Pulmonary artery endothelial cell (primary cell): Measurements from ENCODE around the gene JADE2. TPM values are rescaled to one million over a fixed set of nuclear protein-coding genes. Genes with fewer than 3 reads are reported as not detected.
"Not testable (repeated sequence)": the region's sequence is repeated elsewhere in the genome, so short reads cannot be mapped to it uniquely, and the experiment has no call there.

ENCODE experiments used
- DNase-seq: peaks from one replicate; pipeline ENCODE4 v3.0.0-alpha.2; 2011; ENCODE audit warnings: low read depth, low spot score
- total RNA-seq: library from RNA; depleted of rRNA; stranded (reverse); fragments of >200 nt; gene quantifications from 2 replicates; pipeline ENCODE4 v1.2.3, GENCODE V29; 2014

The JADE2 gene
- total RNA-seq, 1 donor from 2014 or later, result 23.7 TPM

DNA sequence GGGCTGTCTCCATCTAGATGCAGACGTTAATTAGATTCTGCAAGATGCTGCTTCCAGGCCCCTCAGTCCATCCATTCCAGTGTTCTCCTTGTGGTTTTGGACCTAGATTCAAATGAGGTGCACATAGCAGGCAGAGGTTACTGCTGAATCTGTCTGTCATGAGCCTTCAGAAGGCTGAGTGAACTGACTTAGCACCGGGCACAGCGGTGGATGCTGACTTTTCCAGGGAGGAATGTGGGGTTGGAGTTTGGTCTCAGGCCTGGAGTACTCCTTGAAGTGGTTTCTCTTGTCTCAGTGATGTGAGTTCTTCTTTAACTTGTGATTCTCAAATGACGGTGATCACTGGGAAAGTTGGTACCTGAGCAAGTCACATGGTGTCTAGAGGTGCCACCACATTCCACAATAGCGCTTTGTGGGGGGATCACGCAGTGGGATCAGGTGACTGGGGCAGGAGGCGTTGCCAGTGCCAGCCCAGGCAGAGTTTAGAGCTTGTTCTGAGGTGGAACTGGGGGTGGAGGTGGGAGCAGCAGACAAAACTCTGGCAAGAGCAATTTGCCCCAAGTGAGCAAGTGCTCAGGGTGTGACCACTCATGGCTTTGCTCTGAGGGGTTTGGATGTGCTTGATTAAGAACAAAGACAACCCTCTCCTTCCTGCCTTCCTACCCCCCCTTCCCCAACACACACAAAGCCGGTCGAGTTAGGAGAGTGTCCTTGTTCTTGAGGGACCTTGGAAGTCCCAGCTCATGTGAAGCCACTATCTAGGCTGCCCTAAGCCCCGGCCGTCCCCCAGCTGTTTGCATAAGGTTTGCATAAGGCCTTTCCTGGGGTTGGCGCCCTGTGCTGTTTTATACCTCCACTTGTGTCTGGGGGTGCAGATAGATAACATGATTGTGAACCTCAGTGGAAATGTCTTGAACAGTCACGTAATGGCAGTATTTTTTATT is 25.1 kb downstream of the JADE2 start:
- no peak for DNase-seq

DNA sequence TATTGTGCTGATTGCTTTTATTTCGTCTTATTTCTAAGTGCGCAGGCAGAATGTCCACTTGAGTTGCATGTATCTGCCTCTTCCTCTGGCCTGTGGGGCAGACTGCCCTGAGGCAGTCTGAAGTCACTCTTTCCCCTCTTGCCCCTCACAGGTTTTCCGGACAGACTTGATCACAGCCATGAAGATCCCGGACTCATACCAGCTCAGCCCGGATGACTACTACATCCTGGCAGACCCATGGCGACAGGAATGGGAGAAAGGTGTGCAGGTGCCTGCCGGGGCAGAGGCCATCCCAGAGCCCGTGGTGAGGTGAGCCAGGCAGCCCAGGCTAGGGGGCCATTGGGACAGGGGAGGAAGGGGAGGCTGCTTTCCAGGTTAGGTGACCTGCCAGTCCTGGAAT is 26.4 kb downstream of the JADE2 start:
- no peak for DNase-seq

DNA sequence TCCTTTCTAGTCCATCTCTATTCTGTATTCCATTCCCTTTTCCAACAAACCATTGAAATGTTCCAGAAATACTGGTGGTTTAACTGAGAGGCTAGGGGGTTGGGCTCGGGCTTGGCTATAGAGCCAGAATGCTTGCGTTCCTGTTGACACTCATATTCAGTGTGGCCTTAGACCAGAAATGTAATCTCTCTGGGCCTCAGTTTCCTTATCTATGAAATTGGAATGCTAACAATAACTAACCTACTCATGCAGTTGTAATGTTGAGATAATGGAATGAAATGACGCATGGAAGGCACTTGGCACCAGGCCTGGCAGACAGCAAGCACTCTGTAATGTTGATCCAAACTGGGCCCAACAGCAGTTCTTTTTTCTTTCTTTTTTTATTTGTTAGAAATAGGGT is 26.8 kb downstream of the JADE2 start:
- peak; percentile 85 for DNase-seq

DNA sequence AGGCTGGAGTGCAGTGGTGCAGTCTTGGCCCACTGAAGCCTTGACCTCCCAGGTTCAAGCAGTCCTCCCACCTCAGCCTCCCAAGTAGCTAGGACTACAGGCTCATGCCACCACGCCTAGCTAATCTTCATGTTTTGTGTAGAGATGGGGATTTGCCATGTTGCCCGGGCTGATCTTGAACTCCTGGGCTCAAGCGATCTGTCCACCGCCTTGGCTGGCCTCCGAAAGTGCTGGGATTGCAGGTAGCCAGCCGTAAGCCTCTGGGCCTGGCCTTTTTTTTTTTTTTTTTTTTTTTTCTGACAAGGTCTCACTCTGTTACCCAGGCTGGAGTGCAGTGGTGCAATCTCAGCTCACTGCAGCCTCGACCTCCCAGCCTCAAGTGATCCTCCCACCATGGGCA is 27.2 kb downstream of the JADE2 start:
- DNase-seq, result not testable (repeated sequence)

DNA sequence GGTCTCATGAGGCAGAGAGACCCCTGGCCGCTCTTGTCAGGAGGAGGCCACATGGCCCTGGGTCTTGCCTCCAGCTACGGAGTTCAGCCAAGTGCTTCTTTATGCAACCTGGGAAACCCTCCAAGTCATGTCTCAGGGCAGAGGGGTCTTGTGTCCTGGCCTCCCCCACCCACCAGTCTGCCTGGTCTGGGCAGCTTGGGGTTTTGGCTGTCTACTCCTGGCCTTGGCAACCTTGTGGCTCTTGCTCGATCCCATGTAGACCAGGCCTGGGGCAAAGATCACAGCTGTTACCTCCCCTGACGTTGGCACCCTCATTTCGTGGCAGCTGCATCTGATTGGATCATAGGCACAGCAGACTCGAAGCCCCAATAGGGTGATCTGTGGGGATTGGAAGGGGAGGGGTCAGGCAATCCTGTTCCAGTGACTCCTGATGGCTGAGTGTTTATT is 28.4 kb downstream of the JADE2 start:
- DNase-seq, result no peak

DNA sequence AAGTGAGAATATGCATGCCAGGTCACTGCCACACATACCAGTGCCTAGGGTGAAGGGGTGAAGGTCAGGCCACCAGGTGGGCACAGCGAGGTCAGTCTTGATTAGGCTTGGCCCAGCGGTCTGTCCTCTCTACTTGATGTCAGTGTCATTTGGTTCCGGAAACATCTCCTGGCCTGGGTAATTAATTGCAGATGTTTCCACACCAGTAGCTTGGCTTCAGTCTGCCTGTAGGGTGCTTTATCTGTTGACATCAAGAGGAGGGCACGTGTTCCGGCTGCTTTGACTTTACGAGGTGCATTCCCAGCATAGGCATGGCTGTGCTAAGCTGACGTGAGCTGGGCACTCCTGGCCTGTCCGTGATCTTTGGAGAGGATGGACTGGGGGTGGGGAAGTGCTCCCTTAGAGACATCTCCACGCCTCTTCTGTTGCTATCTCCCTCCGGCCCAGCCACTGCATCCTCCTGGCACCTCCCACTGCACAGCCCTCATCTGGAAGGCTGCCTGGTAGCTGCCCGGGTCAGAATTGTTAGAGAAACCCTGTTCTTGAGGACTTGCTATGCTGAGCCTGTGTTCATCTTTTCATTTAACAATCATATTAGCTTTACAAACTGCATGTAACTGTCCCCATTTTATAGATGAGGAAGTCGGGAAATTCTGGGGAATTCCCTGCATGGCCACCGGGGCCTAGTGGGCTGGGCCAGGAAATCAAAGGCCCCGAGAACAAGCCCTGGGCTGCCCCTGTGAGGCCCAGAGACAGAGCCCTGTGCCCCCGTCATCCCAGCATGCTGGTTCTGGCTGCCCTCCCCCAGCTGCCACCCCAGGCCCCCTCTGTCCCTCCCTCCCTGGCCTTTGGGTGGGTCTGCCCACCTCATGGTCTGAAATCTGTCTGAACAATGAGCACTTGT is 29.1 kb downstream of the JADE2 start:
- DNase-seq, result no peak

DNA sequence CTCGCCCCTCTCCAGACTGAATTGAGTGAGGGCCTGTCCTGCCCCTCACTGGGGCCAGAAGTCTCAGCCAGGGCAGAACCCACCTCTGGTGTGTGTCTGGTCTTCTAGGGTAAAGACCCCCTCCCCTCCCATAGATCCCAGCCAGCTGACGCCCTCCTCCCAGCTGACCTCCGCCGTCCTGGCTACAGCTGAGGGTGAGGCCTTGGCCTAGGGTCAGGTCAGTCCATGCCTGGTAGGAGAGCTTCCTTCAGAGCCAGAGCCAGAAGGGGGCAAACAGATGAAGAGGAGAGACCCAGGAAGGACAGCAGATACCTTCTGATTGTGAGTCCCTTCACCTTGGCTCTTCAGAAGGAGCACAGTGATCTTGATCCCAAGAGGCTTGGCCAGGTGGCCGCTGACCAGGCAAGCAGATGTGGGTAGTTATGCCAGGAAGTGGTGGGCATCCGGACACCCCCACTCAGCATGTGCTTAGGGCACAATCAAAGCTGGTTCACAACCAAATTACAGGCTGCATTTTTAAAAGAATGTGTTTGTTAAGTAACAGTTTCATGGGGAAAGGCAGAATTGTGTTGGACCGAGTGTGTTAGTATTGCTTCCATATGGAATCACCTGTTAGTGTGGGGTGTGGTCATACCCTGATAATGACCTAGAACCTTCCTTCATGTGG is 29.9 kb downstream of the JADE2 start:
- no peak for DNase-seq

DNA sequence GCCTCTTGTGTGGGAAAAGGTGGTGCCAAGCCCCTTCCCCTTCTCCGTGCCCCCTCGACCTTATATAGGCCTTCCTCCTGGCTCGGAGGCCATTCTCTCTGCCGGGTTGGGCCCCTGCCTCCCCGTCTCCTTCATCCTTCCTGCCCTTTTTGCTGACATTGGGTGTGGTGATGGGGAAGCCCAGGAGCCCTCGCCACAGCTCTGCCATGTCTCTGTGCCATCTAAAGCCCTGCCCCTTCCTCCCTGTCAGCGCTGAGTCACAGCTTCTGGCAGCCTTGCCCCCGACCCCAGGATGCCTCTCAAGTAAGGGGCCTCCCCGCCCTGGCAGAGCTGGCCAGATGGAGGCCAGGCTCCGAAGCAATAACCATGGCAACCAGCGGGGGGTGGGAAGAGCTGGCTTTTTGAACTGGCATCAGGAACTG is 30.4 kb downstream of the JADE2 start:
- DNase-seq, result peak; percentile 71

DNA sequence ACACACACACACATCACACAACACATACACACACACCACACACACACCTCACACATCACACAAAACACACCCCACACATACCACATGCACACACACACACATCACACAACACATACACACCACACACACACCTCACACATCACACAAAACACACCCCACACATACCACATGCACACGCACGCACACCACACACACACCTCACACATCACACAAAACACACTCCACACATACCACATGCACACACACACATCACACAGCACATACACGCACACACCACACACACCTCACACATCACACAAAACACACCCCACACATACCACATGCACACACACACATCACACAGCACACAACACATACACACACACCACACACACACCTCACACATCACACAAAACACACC is 31.1 kb downstream of the JADE2 start:
- DNase-seq, result not testable (repeated sequence)

DNA sequence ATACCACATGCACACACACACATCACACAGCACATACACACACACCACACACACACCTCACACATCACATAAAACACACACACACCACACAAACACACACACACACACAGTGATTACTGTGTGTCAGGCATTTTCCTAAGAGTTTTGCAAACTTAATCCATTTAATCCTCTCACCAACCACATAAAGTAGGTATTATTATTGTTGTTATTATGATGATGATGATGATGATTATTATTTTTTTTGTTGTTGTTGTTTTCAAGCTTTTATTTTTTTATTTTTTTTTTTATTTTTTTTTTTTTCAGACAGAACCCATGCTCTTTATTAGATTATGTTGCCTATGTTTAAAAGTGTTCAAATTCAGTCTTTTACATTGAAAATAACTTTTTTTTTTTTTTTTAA is 31.5 kb downstream of the JADE2 start:
- DNase-seq, result no peak

DNA sequence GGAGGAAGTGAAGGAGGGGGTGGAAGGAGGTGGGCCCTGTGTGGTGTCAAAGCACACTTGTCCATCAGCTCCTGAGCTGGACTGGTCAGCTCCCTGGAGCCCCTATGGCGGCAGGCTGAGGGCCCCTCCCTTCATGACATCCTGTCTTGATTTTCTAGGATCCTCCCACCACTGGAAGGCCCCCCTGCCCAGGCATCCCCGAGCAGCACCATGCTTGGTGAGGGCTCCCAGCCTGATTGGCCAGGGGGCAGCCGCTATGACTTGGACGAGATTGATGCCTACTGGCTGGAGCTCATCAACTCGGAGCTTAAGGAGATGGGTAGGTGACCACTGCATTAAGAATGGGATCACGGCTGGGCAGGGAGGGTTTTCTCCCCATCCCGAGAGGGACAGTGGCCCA is 34.2 kb downstream of the JADE2 start:
- no peak for DNase-seq

DNA sequence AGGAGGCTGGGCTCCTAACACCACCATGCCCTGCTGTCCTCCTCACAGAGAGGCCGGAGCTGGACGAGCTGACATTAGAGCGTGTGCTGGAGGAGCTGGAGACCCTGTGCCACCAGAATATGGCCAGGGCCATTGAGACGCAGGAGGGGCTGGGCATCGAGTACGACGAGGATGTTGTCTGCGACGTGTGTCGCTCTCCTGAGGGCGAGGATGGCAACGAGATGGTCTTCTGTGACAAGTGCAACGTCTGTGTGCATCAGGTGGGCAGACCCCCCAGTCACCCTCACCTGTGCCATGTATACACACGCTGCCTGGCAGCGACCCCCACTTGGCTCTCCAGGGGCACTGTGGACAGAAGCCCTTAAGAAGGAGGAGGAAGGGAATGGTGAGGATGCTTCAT is 35.2 kb downstream of the JADE2 start:
- DNase-seq, result no peak

DNA sequence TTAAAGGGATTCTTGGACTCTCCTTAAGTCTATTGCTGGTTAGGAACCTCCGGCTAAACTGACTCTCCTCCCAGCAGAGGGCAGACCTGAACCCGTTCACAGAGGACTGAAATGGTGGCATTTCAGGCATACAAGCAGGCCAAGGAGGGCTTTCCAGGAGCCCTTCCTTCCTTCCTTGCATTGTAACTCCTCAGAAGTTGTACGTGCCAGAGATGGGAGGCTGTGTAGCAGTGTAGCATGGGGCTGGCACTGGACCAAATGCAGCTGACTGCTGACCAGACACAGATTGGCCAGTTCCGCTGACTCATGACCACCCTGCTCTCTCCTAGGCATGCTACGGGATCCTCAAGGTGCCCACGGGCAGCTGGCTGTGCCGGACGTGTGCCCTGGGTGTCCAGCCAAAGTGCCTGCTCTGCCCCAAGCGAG is 36.4 kb downstream of the JADE2 start:
- peak; percentile 99 for DNase-seq

DNA sequence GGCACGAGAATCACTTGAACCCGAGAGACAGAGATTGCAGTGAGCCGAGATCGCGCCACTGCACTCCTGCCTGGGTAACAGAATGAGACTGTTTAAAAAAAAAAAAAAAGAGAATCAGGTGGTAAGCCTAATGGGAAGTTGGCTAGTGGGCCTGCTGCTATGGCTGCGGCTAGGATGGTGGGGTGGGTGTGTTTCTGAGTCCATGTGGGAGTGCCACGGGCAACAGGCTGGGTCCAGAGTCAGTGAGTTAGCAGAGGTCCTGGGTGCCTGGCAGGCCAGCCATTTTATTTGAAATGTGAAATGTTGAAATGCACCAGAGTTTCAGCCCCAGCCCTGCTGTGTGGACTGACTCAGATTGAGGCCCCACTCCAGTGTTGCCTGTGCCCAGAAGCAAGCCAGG is 37.8 kb downstream of the JADE2 start:
- no peak for DNase-seq

DNA sequence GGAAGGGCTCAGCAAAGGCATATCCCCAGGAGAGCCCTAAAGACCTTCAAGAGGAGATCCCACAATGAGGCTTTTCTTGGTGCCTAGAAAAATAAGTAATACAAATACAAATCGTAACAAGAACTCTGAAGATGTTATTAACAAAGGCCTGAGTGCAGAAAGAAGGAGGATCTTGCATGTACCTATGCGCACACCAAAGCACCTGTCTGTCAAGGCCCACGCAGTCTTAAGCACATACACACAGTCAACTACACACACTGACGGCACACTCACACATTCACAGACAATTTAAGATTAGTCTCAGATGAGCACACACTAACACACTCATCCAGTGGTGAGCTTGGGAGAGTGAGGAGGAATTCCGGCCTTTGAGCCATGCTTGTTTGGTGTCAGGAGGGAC is 38.5 kb downstream of the JADE2 start:
- no peak for DNase-seq

DNA sequence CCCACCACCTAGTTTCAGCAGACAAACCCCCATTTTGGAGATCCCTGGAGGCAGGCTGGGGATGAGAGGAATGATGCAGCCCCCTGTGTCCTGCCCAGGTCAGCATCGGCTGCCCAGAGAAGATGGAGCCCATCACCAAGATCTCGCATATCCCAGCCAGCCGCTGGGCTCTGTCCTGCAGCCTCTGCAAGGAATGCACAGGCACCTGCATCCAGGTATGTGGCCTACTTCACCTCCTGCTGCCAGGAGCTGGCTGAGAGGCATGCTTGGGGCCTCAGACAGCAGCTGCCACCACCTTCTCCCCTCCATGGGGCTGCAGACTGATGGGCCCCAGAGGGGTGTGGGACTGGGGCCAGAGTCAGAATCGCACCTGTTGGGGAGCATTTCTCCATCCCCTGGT is 38.9 kb downstream of the JADE2 start:
- no peak for DNase-seq

DNA sequence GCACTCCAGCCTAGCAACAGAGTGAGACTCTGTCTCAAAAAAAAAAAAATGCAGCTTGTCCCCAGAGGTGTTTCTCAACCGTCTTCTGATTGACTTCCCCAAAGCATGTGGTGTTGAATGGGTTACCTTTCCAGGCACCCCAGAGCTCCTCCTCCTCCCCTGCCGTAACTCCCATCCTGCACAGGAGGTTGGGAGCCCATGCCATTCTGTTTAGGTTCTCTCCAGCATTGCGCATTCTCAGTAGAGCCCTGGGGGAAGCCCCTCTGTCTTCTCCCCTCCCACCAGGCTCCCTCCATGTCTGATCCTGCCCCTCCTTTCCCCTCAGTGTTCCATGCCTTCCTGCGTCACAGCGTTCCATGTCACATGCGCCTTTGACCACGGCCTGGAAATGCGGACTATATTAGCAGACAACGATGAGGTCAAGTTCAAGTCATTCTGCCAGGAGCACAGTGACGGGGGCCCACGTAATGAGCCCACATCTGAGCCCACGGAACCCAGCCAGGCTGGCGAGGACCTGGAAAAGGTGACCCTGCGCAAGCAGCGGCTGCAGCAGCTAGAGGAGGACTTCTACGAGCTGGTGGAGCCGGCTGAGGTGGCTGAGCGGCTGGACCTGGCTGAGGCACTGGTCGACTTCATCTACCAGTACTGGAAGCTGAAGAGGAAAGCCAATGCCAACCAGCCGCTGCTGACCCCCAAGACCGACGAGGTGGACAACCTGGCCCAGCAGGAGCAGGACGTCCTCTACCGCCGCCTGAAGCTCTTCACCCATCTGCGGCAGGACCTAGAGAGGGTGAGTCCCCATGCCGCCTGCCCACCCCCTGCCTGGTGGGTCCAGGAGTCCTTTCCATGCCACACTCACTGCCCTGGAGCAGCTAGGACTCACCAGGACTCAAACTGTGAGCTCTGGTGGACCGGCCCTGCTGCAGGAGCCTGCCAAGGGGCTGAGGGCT is 40.6 kb downstream of the JADE2 start:
- no peak for DNase-seq

DNA sequence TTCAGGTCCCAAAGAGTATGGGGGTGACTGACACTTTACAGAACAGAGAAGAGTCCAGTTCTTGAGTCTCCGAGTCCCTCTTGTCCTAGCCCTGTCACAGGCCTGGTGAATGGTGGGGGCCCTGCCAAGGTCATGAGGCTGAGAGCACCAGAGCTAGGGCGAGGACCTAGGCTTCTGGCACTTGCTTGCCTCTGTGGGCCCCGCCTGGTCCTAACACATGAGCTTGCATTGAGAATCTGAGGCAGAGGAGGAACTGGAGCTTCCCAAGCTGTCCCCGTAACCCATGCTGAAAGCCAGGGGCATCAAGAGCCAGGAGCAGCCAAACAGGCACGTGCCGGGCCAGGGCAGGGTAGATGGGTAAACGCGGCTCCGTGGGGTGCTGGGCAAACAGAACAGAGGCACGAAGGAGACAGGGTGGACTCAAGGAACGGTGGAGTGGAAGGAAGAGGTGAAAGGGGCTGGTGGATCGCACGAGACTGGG is 41.3 kb downstream of the JADE2 start:
- DNase-seq, result no peak

DNA sequence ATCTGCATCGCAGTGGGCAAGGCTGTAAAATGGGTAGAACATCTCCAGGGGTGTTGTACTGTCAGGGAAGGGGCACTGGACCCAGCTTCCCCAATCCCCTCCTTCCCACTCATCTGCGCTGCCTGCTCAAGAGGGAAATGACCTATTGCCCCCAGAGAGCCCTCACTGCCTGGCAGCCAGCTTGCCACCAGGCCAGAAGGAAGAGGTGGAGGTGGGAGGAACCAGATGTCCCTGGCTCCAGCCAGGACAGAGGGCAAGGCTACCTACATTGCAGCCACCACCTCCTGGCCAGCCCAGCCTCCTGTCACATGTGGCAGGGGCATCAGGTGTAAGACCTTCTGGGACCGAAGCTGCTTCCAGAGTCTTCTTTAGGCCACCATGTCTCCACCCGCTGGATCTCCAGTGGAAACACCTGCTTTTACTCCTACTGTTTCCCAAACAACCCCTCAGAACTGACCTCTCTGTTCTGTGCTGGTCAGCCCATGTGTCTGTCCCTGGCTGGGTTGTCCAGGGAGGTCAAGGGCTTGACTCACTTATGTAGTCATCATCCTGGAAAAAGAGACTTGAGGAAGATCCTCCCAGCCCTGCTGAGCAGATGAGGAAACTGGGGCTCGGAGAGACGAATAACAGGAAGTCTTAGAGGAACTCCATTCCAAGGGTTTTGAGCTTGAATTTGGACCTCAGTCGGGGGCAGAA is 42.3 kb downstream of the JADE2 start:
- no peak for DNase-seq

DNA sequence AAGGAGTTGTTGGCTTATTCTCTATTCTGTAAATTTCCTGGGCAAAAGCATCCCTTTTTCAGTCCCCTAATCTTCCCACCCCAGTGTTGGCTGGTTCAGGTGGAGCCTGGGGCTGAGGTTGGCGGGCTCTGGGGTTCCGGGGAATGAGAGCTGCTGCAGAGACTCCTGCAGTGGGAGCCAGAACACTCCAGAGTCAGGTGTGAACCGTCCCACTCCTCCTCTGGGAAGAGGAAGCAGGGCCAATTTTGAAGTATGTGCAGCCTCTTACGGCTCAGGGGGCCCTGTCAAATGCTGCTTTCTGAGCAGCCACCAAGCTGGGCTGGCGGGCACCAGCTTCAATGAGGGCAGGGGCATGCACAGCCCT is 42.8 kb downstream of the JADE2 start:
- DNase-seq, result no peak
